CD4-positive, alpha-beta T cell treated with Interferon gamma for 1 hour (primary cell): ENCODE results near the gene GPC4.
"Not testable (repeated sequence)": the region's sequence is repeated elsewhere in the genome, so short reads cannot be mapped to it uniquely, and the experiment has no call there.

ENCODE experiments used
- DNase-seq: peaks from one replicate; pipeline ENCODE4 v3.0.0-alpha.2; 2020

GPC4 gene

GRCh38 chrX:133364865-133365264 lies 50.4 kb downstream of the GPC4 start:
- DNase-seq: no peak

DNA sequence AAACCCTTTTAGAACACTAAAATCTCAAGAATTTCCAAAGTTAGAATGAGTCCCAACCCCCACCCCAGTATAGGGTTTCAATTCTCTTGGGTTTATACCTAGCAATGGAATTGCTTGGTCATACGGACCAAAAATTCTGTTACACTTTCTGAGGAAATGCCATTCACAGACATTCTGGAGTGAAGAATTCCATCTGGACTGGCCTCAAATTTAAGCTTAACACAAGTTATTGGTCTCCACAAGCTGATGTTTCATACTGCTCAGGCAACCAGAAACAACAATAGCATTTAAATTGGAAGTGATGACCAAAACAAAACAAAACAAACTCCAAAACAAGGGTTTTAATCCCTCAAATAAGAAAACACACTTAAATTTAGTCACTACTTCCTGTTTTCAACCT lies 51.1 kb downstream of the GPC4 start:
- DNase-seq: no peak

DNA sequence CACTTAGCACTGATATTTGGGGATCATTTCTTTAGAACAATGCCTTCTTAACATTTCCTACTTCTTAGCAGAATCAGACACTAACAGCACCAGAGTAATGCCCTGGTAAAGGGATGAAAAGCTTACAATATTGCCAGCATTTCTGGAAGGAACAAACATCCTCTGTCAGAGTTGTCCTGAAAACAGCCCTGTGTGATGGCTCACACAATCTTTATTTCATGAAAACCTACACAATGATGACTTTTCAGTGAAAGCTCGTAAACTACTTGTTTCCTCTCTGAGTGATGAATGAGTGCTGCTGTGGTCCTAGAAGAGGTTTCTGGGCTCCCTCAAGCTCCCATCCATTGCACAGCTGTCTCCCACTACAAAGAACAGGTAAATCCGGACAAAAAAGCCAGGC lies 52.8 kb downstream of the GPC4 start:
- DNase-seq: no peak

DNA sequence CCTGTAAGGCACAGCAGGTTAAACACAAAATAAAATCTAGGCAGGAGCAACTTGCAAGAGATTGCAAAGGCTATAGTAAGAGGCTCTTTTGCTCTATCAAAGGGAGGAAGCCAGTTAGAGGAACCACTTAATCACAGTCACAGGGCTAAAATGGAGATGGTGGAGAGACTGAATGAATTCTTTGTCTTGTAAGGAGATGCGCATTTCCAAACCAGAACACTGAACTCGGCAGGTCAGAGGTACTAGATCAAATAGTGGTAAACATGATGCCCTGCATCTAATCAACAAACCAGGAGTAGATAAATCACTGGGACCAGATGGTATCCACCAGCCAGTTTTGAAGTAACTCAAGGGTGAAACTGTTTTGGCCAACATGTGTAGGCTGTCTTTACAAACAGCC lies 55.8 kb downstream of the GPC4 start:
- no peak for DNase-seq

DNA sequence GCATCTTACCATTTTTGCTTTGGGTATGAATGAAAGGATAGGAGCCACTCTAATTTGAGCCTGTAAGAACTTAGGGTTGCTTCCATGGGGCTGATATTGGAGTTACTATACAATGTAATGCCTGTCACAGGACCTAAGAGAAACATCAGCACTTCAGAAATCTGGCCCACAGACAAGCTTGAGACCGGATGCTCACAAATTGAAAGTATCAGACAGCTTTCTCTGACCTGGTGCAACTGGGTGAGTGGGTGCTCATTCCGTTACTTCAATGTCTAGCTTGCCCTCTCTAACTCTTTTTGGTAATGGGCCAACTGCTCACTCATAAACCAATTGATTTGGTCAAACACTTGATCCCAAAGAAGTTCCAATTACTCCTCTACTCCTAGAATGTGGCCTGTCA lies 62.1 kb downstream of the GPC4 start:
- DNase-seq: no peak

GRCh38 chrX:133350751-133351150 lies 64.5 kb downstream of the GPC4 start:
- no peak for DNase-seq

DNA sequence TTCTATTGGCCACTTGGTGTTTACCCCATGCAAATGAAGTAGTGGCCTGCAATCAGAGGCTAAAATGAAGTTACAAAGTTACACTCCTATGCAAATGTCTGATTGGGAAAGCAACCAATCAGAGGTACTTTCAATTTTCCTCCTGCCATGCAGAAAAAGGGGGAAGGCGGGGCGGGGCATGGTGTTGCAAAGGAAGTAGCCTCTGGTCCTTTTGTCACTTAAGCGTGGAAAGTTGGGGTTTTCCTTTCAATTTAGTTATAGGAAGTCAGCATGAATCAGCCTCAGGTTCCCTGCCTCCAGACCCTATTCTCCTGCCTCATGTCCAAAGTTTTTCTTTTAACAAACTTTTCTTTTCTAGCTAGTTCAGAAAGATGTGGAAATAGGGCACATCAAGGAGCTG lies 69.3 kb downstream of the GPC4 start:
- no peak for DNase-seq

DNA sequence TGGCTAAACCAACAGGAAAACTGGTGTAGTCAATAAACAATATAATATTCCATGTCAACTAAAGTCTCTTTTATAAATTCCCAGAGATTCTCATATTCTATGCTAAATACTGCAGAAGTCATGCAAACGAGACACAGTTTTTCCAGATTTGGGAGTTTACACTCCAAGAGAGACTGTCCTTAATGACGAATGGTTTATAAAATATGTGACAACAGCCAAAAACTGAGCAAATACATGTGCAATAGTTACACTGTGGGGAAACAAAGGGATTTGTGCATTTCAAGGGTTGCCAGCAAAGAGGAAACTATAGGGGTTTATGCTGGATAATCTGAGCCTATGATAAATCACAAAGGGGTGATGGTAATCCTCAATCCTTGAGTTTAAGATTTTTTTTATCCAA lies 75.7 kb downstream of the GPC4 start:
- no peak for DNase-seq

DNA sequence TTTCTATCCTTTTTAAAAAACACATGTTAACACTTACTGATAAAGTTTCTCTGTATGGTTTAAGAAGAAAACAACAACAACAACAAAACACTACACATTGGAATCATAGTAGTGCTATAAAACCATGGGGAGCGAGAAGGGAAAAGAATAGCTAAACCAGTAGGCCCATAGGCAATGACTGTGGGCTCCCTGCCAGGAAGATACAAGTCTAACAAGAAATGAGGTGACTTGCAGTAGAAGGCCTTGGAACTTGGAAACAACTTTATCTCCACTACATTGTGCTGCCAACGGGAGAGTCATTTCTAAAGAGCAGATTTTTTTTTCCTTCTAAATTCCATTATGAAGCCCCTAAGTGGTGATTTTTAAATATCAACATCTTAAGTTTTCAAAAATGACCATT lies 78.0 kb downstream of the GPC4 start:
- DNase-seq: no peak

DNA sequence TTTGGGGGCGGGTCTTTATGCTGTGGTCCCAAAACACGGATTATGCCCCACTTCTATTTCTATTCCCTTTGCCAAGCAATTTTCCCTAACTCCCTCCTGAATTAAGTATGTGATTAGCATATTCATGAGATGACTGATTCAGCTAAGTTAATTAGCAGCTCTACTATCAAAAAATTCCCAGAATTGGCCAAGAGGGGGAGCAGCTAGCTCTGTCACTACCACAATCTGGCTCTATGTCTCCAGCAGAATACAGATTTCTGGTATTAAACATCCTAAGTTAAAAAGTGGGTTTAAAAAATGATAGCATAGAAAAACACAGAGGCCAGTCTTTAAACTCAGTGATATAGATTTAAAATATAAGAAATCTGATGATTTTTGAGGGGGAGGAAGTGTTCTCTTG lies 80.3 kb downstream of the GPC4 start:
- DNase-seq: no peak

- no peak for DNase-seq
Measured at GRCh38 chrX:133333154-133333750, 82.0 kb downstream of the GPC4 start.

DNA sequence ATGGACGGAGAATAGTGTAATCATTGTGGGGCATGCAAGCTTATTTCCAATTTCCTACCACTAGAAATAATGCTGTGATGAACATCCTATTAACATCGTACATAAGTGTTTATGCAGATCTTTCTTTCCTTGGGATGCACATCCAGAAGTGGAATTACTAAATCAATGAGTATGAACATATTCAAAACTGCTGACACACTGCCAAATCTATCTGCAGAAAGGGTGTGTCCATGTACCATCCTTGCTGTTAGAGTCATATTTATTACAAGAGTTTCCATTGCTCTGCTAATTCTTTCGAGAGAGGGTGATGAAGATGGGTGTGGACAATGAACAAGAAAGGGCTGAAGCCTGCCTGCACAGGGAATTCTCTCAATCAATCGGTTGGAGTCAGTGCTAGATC lies 82.6 kb downstream of the GPC4 start:
- DNase-seq: no peak

DNA sequence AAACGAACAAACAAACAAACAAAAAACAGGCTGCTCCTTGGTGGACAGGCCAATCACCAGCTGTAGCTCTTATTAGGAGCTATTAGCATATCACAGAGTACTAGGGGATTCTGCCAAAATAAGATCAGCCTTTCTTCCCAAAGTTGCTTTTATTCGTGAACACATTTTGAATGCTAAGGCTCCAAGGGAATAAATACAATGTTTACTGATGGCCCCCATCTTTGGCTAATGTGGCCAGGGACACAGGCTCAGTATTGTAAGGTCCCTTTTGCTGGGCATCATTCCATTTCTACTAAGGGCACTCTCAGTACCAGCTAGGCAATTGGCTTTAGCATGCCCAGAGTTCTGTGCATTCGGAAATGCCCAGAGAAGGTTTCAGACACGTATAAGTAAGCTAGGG lies 84.3 kb downstream of the GPC4 start:
- DNase-seq: no peak

DNA sequence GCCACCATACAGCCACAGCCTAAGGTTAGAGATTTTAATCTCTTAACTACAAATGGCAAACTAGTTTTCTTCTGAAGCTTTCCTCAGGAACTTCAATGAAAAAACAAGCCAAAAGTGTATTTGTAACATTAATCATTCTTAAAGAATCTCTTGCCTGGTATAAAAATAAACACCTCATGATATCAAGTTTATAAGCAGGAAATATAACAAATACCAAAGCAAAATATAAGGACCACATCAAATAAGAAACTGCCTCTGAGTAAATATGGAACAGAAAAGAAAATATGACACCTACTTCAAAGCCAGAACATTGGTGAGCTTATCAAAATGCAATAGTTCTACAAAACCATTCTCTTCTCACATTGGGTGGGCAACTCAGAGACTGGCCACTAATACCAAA lies 89.9 kb downstream of the GPC4 start:
- DNase-seq: no peak

GRCh38 chrX:133323431-133323830 lies 91.9 kb downstream of the GPC4 start:
- no peak for DNase-seq

GRCh38 chrX:133322269-133322668 lies 93.0 kb downstream of the GPC4 start:
- not testable (repeated sequence) for DNase-seq

- no peak for DNase-seq
Measured at GRCh38 chrX:133321451-133321850, 93.8 kb downstream of the GPC4 start.

- no peak for DNase-seq
Measured at GRCh38 chrX:133314281-133314680, 101.0 kb downstream of the GPC4 start.

DNA sequence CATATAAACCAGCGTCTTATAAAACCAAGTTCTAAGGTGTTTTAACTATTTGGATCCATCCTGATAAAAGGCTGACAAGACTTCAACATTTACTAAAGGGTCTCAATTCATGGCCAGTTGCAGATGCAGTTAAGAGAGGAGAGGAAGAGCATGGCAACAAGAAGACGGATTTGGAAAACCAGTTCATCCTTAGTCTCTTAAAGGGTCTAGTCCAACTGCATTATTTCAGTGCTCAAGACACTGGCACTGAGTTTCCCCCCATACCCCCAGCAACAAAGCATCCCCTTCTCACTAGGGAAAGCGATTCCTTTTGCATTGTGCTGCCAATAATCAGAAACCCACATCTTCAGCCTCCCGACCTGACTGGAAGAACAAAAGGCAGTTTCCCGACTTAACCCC lies 106.8 kb downstream of the GPC4 start:
- no peak for DNase-seq

DNA sequence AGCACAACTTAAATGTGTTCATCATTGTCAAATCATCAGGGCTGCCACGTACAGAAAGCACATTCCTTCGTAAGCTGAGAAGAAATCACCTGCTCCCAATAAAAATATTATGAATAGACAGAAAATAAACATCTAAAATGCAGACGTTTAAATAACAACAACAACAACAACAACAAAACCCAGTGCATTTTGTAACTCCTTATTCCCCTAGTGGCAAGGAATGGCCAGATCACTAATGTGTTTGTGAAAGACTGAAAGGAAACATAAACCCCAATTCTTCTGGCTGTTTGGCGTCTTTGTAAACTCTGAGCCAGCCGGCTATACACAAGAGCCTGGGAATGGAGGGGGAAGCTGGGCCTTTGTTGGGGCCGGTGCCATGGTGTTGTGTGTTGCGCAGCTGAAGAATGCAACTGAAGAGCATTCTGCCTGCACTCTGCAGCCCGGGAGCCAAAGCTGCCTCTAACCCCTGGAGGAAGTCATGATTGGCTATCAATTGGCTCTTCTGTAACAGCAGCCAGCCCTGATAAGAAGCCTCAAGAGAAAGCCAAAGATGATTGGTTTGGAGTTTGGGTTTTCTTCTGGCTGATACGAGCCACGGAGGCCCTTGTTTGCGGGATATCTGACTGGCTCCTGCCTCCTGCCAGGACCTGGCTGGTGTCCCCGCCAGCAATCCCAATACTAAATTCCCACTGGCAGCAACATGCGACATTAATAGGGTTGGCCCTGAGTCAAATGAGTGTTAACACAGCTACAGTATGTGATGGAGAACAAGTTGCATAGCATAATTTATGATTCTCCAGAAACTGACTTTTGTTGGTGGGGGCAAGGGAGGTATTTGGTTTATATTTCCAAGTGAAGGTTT lies 107.4 kb downstream of the GPC4 start:
- DNase-seq: no peak

DNA sequence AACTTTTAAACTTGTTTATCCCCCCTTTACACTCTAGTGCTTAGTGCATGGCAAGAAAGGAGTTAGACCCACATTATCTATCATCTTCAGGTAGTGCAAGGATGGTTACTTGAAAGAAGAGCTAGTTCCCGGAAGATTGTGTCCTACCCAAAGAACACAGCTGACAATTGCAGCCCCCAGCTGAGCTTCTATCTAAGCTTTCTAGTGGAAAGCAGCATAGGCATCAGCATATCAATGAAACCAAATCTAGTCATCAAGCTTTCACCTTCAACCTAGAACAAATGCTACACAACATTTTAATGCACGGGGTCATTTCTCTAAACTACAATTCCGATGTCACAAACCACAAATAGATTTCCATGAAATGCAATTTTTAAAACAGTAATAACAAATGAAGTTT lies 108.2 kb downstream of the GPC4 start:
- no peak for DNase-seq

DNA sequence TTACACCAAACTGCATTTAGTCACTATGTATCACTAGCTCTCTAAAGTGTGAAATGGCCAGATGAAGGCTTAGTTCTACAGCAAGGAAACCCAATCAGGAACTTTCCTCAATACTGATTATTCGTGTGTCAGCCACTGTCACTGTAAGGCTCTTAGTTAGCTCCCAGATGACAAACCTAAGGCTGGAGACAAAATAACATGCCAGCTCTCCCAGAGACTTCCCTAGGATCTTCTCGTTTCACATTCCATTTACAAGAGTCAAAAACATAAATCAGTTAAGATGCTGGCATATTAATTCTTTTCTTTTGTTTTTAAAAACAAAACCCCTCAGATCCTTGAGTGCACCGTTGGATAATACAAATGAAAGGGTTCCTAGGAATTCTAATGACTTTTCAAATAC lies 109.0 kb downstream of the GPC4 start:
- DNase-seq: no peak

GRCh38 chrX:133305348-133305747 lies 109.9 kb downstream of the GPC4 start:
- no peak for DNase-seq

- DNase-seq: no peak
Measured at GRCh38 chrX:133302775-133303445, 112.4 kb downstream of the GPC4 start.
